HFFc6 (cell line): Measurements from ENCODE around the gene SMIM1. TPM values are rescaled to one million over a fixed set of nuclear protein-coding genes. Genes with fewer than 3 reads are reported as not detected.
A peak's percentile ranks its signal among the peaks of the same experiment; 100 is the strongest.
"Not testable (repeated sequence)": the region's sequence is repeated elsewhere in the genome, so short reads cannot be mapped to it uniquely, and the experiment has no call there.

Experiments used
- DNase-seq: peaks from one replicate; pipeline ENCODE4 v3.0.0-alpha.2; 2018
- H3K27ac Mint-ChIP-seq: 2 replicates; pipeline ENCODE4 v1.8.0; 2020; ENCODE audit warnings: mild to moderate bottlenecking, mixed read lengths
- H3K27me3 Mint-ChIP-seq: 2 replicates; pipeline ENCODE4 v1.8.0; 2021; ENCODE audit warnings: mild to moderate bottlenecking, moderate library complexity, mixed read lengths; ENCODE audit not compliant: insufficient read depth
- H3K36me3 Mint-ChIP-seq: 2 replicates; pipeline ENCODE4 v1.8.0; 2021; ENCODE audit warnings: low read depth, mixed read lengths
- H3K4me1 Mint-ChIP-seq: 2 replicates; pipeline ENCODE4 v1.8.0; 2020; ENCODE audit warnings: low read depth, mixed read lengths
- H3K4me3 Mint-ChIP-seq: 2 replicates; pipeline ENCODE4 v1.8.0; 2020; ENCODE audit warnings: mild to moderate bottlenecking, moderate library complexity, mixed read lengths
- H3K9me3 Mint-ChIP-seq: 2 replicates; pipeline ENCODE4 v1.8.0; 2020; ENCODE audit warnings: mild to moderate bottlenecking, mixed read lengths
- CTCF ChIP-seq: fragments of 200-600 bp; sonication (generic); IDR thresholded peaks from 2 replicates; pipeline ENCODE4 v1.5.0; 2021; ENCODE audit warnings: antibody characterized with exemption, mild to moderate bottlenecking
- total RNA-seq, 6 experiments: library from RNA; stranded (reverse); fragmentation: NEBNext Ultra II Directional; extraction: Animal tissue kit (Norgen Biotek cat#: 25700); gene quantifications; 2 replicates in 1 of 6; 3 replicates in 5 of 6; pipeline ENCODE4 v1.2.3, GENCODE V29; 2021

SMIM1 gene
- total RNA-seq, 6 experiments from 2014 or later: 0.38 to 3.4 (median 1.6) TPM

- Mint-ChIP-seq H3K27me3 (peaks cover 33% of the 10 kb centered on the region), H3K27ac (no peak overlapping the region), H3K36me3 (no peaks in the 10 kb centered on the region), H3K4me3 (peak overlapping the region; percentile 61), H3K4me1 (0 out of 2 replicates have a peak, but pooled peaks cover 12% of the 10 kb centered on the region), H3K9me3 (no peaks in the 10 kb centered on the region)
- DNase-seq: no peak
- TF ChIP-seq CTCF: no peak
Measured at GRCh38 chr1:3747903-3748302, 24.6 kb upstream of the SMIM1 start.

GRCh38 chr1:3748316-3748900 lies 24.1 kb upstream of the SMIM1 start:
- not testable (repeated sequence) for H3K4me1 Mint-ChIP-seq, DNase-seq, H3K27ac Mint-ChIP-seq, H3K4me3 Mint-ChIP-seq, H3K36me3 Mint-ChIP-seq, H3K9me3 Mint-ChIP-seq
- peaks cover 35% of the 10 kb centered on the region for H3K27me3 Mint-ChIP-seq

GRCh38 chr1:3749512-3749911 lies 23.0 kb upstream of the SMIM1 start:
- Mint-ChIP-seq H3K4me1 (0 out of 2 replicates have a peak, but pooled peaks cover 5% of the 10 kb centered on the region), H3K9me3 (no peaks in the 10 kb centered on the region), H3K27ac (no peak overlapping the region), H3K4me3 (no peak overlapping the region), H3K27me3 (peaks cover 43% of the 10 kb centered on the region), H3K36me3 (no peaks in the 10 kb centered on the region)
- no peak for TF ChIP-seq CTCF
- no peak for DNase-seq

GRCh38 chr1:3750741-3751140 lies 21.8 kb upstream of the SMIM1 start:
- Mint-ChIP-seq H3K4me1 (0 out of 2 replicates have a peak, but pooled peaks cover 5% of the 10 kb centered on the region), H3K27me3 (peaks cover 50% of the 10 kb centered on the region), H3K36me3 (no peaks in the 10 kb centered on the region), H3K27ac (no peak overlapping the region), H3K9me3 (no peaks in the 10 kb centered on the region), H3K4me3 (peak overlapping the region; percentile 19; the same call in 1 of the 2 replicates)
- no peak for TF ChIP-seq CTCF
- no peak for DNase-seq

- Mint-ChIP-seq H3K36me3 (no peaks in the 10 kb centered on the region), H3K4me3 (no peak within 1 kb of the TSS; the same call in 1 of the 2 replicates), H3K27me3 (peaks cover 45% of the 10 kb centered on the region), H3K4me1 (no peaks in the 10 kb centered on the region), H3K27ac (no peak within 1 kb of the TSS), H3K9me3 (no peaks in the 10 kb centered on the region)
- TF ChIP-seq CTCF: no peak
- DNase-seq: no peak
Measured at GRCh38 chr1:3752400-3752945, 20.1 kb upstream of the SMIM1 start, which contains the start of gene CCDC27. CCDC27 (plus strand) TSS chr1:3752450; CDS start chr1:3752482, 32 bp downstream.

GRCh38 chr1:3753656-3754454 lies 18.7 kb upstream of the SMIM1 start:
- Mint-ChIP-seq H3K4me3 (no peak overlapping the region), H3K27ac (no peak overlapping the region), H3K36me3 (no peaks in the 10 kb centered on the region), H3K9me3 (no peaks in the 10 kb centered on the region), H3K27me3 (peaks cover 48% of the 10 kb centered on the region), H3K4me1 (no peaks in the 10 kb centered on the region)
- no peak for TF ChIP-seq CTCF
- DNase-seq: no peak
